GM20431 (cell line): ENCODE data around the gene CHSY1.

Experiments used
- in situ Hi-C: fragments of 300-500 bp; cut with MseI, MboI; formaldehyde crosslinking; loops from one replicate; pipeline ENCODE4 v1.15.0; 2020; ENCODE audit warnings: low sequenced_read_pairs; ENCODE audit not compliant: unreplicated experiment

Gene CHSY1

GRCh38 chr15:101141926-101142527 lies 109.8 kb downstream of the CHSY1 start:
- in situ Hi-C loops, result no loop called here

- in situ Hi-C loops, result no loop called here
Observed at GRCh38 chr15:101140697-101141065, 111.2 kb downstream of the CHSY1 start.

GRCh38 chr15:101139986-101140696 lies 111.7 kb downstream of the CHSY1 start:
- in situ Hi-C loops, result no loop called here

GRCh38 chr15:101138913-101139880 lies 112.7 kb downstream of the CHSY1 start:
- in situ Hi-C loops, result no loop called here

GRCh38 chr15:101138086-101138660 lies 113.7 kb downstream of the CHSY1 start:
- in situ Hi-C loops, result no loop called here

- in situ Hi-C loops, result no loop called here
Observed at GRCh38 chr15:101137312-101137940, 114.4 kb downstream of the CHSY1 start.

- in situ Hi-C loops, result no loop called here
Observed at GRCh38 chr15:101136381-101137268, 115.2 kb downstream of the CHSY1 start.

- in situ Hi-C loops, result no loop called here
Observed at GRCh38 chr15:101135532-101136166, 116.2 kb downstream of the CHSY1 start.

- in situ Hi-C loops, result no loop called here
Observed at GRCh38 chr15:101134780-101135179, 117.1 kb downstream of the CHSY1 start.

- in situ Hi-C loops, result no loop called here
Observed at GRCh38 chr15:101133751-101134261, 118.0 kb downstream of the CHSY1 start.

GRCh38 chr15:101133181-101133460 lies 118.7 kb downstream of the CHSY1 start:
- in situ Hi-C loops, result no loop called here

GRCh38 chr15:101132390-101133180 lies 119.3 kb downstream of the CHSY1 start:
- in situ Hi-C loops, result no loop called here

GRCh38 chr15:101131489-101132389 lies 120.1 kb downstream of the CHSY1 start:
- in situ Hi-C loops, result no loop called here

GRCh38 chr15:101129851-101130380 lies 121.9 kb downstream of the CHSY1 start:
- in situ Hi-C loops, result loop anchor here (10.0 kb wide), 1 partner anchor 125 kb away; the partner anchor contains the start of gene CHSY1

GRCh38 chr15:101128221-101129015 lies 123.4 kb downstream of the CHSY1 start:
- in situ Hi-C loops, result loop anchor here (10.0 kb wide), 1 partner anchor 126 kb away; the partner anchor contains the start of gene CHSY1
